Left ventricle myocardium inferior (tissue), 1 donor: ENCODE data around the gene FCSK. TPM values are rescaled to one million over a fixed set of nuclear protein-coding genes. Genes with fewer than 3 reads are reported as not detected.

Source experiments
- DNase-seq: peaks from one replicate; pipeline ENCODE4 v3.0.0-alpha.2; 2020
- H3K27ac ChIP-seq: fragments of 200-600 bp; replicated peaks from 2 replicates; pipeline ENCODE4 v1.8.0; 2021
- H3K27me3 ChIP-seq: fragments of 200-600 bp; 2 replicates; pipeline ENCODE4 v1.8.0; 2021; ENCODE audit warnings: low read depth
- H3K36me3 ChIP-seq: fragments of 200-600 bp; 2 replicates; pipeline ENCODE4 v1.8.0; 2021
- H3K4me1 ChIP-seq: fragments of 200-600 bp; 2 replicates; pipeline ENCODE4 v1.8.0; 2021
- H3K4me3 ChIP-seq: fragments of 200-600 bp; 2 replicates; pipeline ENCODE4 v1.8.0; 2021; ENCODE audit warnings: mild to moderate bottlenecking, moderate library complexity
- H3K9me3 ChIP-seq: fragments of 200-600 bp; replicated peaks from 2 replicates; pipeline ENCODE4 v1.8.0; 2021
- intact Hi-C: fragments of 100-400 bp; cut with micrococcal nuclease; formaldehyde crosslinking; loops from one replicate; pipeline ENCODE4 v1.11.0; 2022
- total RNA-seq: library from RNA; stranded (reverse); fragmentation: NEBNext Ultra II Directional; extraction: Animal tissue kit (Norgen Biotek cat#: 25700); gene quantifications from one replicate; pipeline ENCODE4 v1.2.1, GENCODE V29; 2021
- TF ChIP-seq, protein P1 (sequence below): fragments of 200-600 bp; IDR thresholded peaks from 2 replicates; pipeline ENCODE4 v1.8.0; 2021; ENCODE audit warnings: antibody characterized with exemption, mild to moderate bottlenecking, borderline replicate concordance
- donor health status: DM: no; HTN: yes; CAD: no; lungs with severe emphysema.

FCSK gene
- total RNA-seq, 1 donor from 2014 or later, result 7.4 TPM

DNA sequence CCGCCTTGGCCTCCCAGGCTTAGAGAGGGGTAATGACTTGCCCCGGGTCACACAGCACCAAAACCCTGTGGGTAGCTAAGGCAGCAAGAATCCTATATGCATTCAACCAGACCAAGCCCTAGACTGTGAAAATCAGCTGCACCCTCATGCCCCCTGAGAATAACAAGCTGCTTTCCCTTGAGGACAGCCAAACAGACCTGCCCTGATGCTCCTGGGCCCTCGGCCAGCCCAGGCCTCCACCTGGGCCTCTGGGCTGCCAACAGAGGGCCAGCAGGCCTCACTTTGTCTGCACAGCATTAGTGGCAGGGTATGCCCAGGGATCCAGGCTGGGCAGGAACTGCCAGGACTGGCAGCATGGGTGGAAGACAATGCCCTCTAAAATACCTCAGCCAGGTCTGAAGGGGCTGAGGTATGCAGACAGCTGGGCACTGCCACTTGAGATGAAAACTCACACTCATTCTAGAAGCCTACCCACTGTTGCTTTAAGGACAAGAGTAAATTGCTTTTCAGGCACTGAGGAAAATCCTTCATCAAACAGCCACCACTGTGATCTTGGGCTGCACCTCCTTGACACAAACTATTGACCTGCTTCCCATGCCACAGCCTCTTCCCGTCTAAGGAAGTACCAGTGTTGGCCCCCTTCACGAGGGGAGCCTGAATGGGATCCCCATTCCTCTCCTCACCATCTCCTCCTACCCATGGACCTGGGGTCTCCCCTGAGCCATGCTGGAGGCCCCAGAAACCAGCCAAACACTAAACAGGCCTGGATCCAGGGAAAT is 24.3 kb upstream of the FCSK start:
- Histone ChIP-seq H3K36me3 (no peaks in the 10 kb centered on the region), H3K4me3 (peak overlapping the region; percentile 22), H3K27me3 (no peaks in the 10 kb centered on the region), H3K27ac (peak overlapping the region; percentile 93), H3K9me3 (no peaks in the 10 kb centered on the region), H3K4me1 (peaks cover 88% of the 10 kb centered on the region)
- intact Hi-C loops, result loop anchor here (10.0 kb wide), 1 partner anchor 45 kb away; no protein-coding TSS in a partner anchor
- TF ChIP-seq, protein P1, sequence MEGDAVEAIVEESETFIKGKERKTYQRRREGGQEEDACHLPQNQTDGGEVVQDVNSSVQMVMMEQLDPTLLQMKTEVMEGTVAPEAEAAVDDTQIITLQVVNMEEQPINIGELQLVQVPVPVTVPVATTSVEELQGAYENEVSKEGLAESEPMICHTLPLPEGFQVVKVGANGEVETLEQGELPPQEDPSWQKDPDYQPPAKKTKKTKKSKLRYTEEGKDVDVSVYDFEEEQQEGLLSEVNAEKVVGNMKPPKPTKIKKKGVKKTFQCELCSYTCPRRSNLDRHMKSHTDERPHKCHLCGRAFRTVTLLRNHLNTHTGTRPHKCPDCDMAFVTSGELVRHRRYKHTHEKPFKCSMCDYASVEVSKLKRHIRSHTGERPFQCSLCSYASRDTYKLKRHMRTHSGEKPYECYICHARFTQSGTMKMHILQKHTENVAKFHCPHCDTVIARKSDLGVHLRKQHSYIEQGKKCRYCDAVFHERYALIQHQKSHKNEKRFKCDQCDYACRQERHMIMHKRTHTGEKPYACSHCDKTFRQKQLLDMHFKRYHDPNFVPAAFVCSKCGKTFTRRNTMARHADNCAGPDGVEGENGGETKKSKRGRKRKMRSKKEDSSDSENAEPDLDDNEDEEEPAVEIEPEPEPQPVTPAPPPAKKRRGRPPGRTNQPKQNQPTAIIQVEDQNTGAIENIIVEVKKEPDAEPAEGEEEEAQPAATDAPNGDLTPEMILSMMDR, result no peak
- no peak for DNase-seq

DNA sequence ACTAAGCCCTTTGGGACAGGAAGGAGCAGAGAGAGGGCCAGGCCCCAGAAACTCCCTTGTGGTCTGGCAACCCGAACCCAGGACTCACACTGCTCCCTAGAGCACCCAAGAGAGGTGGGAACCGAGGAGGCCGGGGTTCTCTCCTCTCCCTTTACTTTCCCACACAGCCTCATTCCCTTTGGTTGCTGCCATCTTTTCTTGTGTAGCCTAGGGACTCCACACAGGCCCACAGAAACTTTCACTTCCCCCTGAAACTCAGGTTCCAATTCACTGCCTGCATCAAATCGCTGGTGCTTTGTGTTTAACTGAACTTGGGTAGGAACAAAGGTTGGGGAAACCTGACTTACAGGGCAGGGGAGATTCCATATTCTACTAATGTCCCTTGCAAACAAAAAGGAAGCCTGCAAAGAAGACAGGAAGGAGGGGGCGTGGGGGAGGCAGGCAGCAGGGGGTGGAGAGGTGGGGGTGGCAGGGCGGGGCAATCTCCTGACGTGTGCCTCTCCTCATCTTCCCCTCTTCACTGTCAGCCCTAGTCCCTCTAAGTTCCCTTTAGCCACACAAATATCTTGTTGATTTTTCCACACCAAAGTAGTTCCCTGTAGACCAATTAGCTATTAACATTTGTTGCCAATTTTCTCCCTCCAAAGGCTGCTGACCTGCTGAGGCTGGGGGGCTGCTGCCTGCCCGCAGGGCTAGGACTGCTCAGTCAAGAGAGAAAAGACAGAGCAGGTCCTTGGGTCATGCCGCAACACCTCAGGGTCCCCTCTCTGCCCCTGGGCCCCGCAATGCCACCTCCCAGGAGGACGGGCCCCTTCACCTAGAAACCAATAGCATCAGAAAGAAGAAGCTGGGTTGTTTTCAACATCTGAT is 23.5 kb upstream of the FCSK start:
- Histone ChIP-seq H3K4me1 (peaks cover 96% of the 10 kb centered on the region), H3K27me3 (no peaks in the 10 kb centered on the region), H3K27ac (peak overlapping the region; percentile 93), H3K4me3 (peak overlapping the region; percentile 22), H3K36me3 (no peaks in the 10 kb centered on the region), H3K9me3 (no peaks in the 10 kb centered on the region)
- DNase-seq, result no peak
- TF ChIP-seq, protein P1, result no peak
- intact Hi-C loops, result loop anchor here (10.0 kb wide), 1 partner anchor 46 kb away; no protein-coding TSS in a partner anchor

DNA sequence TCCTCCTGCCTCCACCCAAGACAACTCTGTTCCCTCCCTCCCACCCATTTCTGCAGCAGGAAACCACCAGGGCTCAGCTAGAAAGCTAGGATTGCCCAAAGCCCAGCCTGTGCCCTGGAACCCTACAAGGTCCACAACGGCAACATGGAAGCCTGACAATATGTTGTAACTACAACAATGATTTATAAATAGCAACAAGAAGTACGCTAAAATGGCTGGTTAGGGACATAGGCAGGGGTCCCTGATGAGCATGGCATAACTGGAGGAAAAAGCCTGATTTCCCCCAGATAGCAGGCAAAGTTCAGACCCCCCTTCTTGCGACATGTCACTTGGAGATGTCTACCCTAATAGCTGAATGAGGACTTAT is 22.1 kb upstream of the FCSK start:
- no peaks in the 10 kb centered on the region for H3K36me3 ChIP-seq
- no peak for DNase-seq
- peak overlapping the region; percentile 68 for H3K27ac ChIP-seq
- H3K9me3 ChIP-seq, result no peaks in the 10 kb centered on the region
- TF ChIP-seq, protein P1, result no peak
- peaks cover 96% of the 10 kb centered on the region for H3K4me1 ChIP-seq
- intact Hi-C loops, result loop anchor here (10.0 kb wide), 1 partner anchor 48 kb away; no protein-coding TSS in a partner anchor
- no peaks in the 10 kb centered on the region for H3K27me3 ChIP-seq
- H3K4me3 ChIP-seq, result no peak overlapping the region

DNA sequence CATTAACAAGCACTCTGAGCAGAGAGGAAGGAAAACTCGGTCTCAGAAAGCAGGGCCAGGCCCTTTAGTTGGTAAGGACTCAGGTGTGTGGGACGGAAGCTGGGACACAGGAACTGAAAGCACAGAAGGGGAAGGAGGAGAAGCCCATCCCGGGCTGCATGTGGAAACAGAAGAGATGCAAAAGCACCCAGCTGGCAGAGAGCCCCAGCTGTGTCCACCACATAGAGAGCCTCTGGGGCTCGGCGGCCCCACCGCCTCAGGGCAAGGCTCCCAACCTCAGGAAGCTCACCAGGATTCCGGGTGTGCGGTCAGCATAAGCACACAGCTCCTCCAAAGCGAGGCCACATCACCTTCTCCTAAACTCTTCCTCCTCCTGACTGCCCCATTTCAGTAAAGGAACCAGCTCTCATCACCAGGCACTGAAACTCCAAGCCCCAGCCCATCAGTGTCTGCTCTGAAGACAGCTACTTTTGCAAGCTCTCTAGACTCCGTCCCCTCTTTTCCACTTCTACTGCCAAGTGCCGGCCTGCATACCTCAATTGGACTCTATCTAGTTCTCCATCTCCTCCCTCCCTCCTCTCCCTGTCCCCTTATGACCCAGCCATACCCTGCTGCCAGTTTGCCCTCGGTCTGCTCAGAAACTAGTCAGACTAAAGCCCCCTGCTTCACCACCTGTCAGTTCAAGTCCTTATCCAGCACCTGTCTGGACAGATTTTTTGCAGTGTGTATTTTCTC is 21.5 kb upstream of the FCSK start:
- intact Hi-C loops, result loop anchor here (10.0 kb wide), 1 partner anchor 48 kb away; no protein-coding TSS in a partner anchor

More for the DNA sequence above, 21.5 kb upstream of the FCSK start:
- TF ChIP-seq, protein P1, result no peak
- Histone ChIP-seq H3K36me3 (no peaks in the 10 kb centered on the region), H3K27ac (peak overlapping the region; percentile 68), H3K9me3 (no peaks in the 10 kb centered on the region), H3K4me1 (peaks cover 96% of the 10 kb centered on the region), H3K4me3 (peak overlapping the region; percentile 6), H3K27me3 (no peaks in the 10 kb centered on the region)
- DNase-seq, result no peak
